Liver (tissue), 9 donors: Measurements from ENCODE around the gene CPNE5. TPM values are rescaled to one million over a fixed set of nuclear protein-coding genes. Genes with fewer than 3 reads are reported as not detected.

Source experiments
- DNase-seq: peaks from one replicate; pipeline ENCODE4 v3.0.0-alpha.2; 2017; ENCODE audit warnings: low spot score
- H3K27ac ChIP-seq, 2 donors: one replicate each; pipeline ENCODE4 v1.7.0; 2013; ENCODE audit warnings: inconsistent platforms in 2 of 2, low read length in 2 of 2, control low read depth in 1 of 2, low read depth in 1 of 2, mild to moderate bottlenecking in 1 of 2
- H3K27me3 ChIP-seq, 4 donors: one replicate each; pipeline versions ENCODE4 v1.6.1 to v1.7.0; 2013; ENCODE audit warnings: low read length in 3 of 4, inconsistent platforms in 1 of 4, mild to moderate bottlenecking in 1 of 4, moderate library complexity in 1 of 4; ENCODE audit not compliant: control insufficient read depth in 4 of 4, insufficient read depth in 4 of 4
- H3K36me3 ChIP-seq, 4 donors: one replicate each; pipeline versions ENCODE4 v1.6.1 to v1.7.0; 2013; ENCODE audit warnings: low read length in 3 of 4, mild to moderate bottlenecking in 3 of 4, low read depth in 1 of 4, moderate library complexity in 1 of 4; ENCODE audit not compliant: control insufficient read depth in 4 of 4, insufficient read depth in 3 of 4
- H3K4me1 ChIP-seq, 4 donors: one replicate each; pipeline versions ENCODE4 v1.6.1 to v1.7.0; 2013; ENCODE audit warnings: low read length in 3 of 4, mild to moderate bottlenecking in 3 of 4, moderate library complexity in 1 of 4; ENCODE audit not compliant: control insufficient read depth in 4 of 4, insufficient read depth in 4 of 4
- H3K4me3 ChIP-seq, 3 donors: one replicate each; pipeline versions ENCODE4 v1.6.1 to v1.7.0; 2013; ENCODE audit warnings: low read length in 3 of 3, control low read depth in 1 of 3, low read depth in 1 of 3, mild to moderate bottlenecking in 1 of 3
- H3K9ac ChIP-seq, 2 donors: one replicate each; pipeline ENCODE4 v1.7.0; 2013; ENCODE audit warnings: low read length in 2 of 2, mild to moderate bottlenecking in 2 of 2, moderate library complexity in 2 of 2, control low read depth in 1 of 2, low read depth in 1 of 2
- H3K9me3 ChIP-seq, 4 donors: one replicate each; pipeline versions ENCODE4 v1.6.1 to v1.7.0; 2013; ENCODE audit warnings: low read length in 3 of 4; ENCODE audit not compliant: control insufficient read depth in 4 of 4
- ATF3 ChIP-seq: IDR thresholded peaks from 2 replicates; pipeline ENCODE4 v1.6.1; 2016; ENCODE audit warnings: antibody characterized with exemption
- CTCF ChIP-seq: fragments of 150-350 bp; IDR thresholded peaks from 2 replicates; pipeline ENCODE4 v1.5.1; 2017; ENCODE audit warnings: improper control_type of control experiment, low read depth, low read length; ENCODE audit not compliant: missing input control
- EGR1 ChIP-seq, 2 donors: IDR thresholded peaks; 2 replicates each; pipeline ENCODE4 v1.6.1; 2016 to 2018; ENCODE audit warnings: antibody characterized with exemption in 2 of 2, low read depth in 2 of 2
- FOXA1 ChIP-seq: IDR thresholded peaks from 2 replicates; pipeline ENCODE4 v1.6.1; 2016; ENCODE audit warnings: antibody characterized with exemption
- FOXA2 ChIP-seq: IDR thresholded peaks from 2 replicates; pipeline ENCODE4 v1.6.1; 2016; ENCODE audit warnings: antibody characterized with exemption
- GABPA ChIP-seq, 2 donors: IDR thresholded peaks in 1 of 2; conservative IDR thresholded peaks in 1 of 2; 2 replicates each; pipeline ENCODE4 v1.6.1; 2016; ENCODE audit warnings: antibody characterized with exemption in 2 of 2, mild to moderate bottlenecking in 1 of 2, moderate library complexity in 1 of 2
- HNF4A ChIP-seq, 2 donors: conservative IDR thresholded peaks; 2 replicates each; pipeline ENCODE4 v1.6.1; 2016; ENCODE audit warnings: antibody characterized with exemption in 2 of 2, mild to moderate bottlenecking in 2 of 2
- HNF4G ChIP-seq: IDR thresholded peaks from 2 replicates; pipeline ENCODE4 v1.6.1; 2016; ENCODE audit warnings: antibody characterized with exemption
- JUND ChIP-seq, 2 donors: IDR thresholded peaks; 2 replicates each; pipeline ENCODE4 v1.6.1; 2016; ENCODE audit warnings: antibody characterized with exemption in 2 of 2
- MAX ChIP-seq: IDR thresholded peaks from 2 replicates; pipeline ENCODE4 v1.6.1; 2016; ENCODE audit warnings: antibody characterized with exemption
- NR2F2 ChIP-seq: IDR thresholded peaks from 2 replicates; pipeline ENCODE4 v1.6.1; 2016; ENCODE audit warnings: antibody characterized with exemption
- RAD21 ChIP-seq, 2 donors: IDR thresholded peaks; 2 replicates each; pipeline ENCODE4 v1.6.1; 2016; ENCODE audit warnings: antibody characterized with exemption in 2 of 2, mild to moderate bottlenecking in 2 of 2
- REST ChIP-seq: IDR thresholded peaks from 2 replicates; pipeline ENCODE4 v1.6.1; 2016; ENCODE audit warnings: antibody characterized with exemption, mild to moderate bottlenecking
- RXRA ChIP-seq, 2 donors: IDR thresholded peaks; 2 replicates each; pipeline ENCODE4 v1.6.1; 2017 to 2018; ENCODE audit warnings: antibody characterized with exemption in 2 of 2, mild to moderate bottlenecking in 1 of 2
- SP1 ChIP-seq: IDR thresholded peaks from 2 replicates; pipeline ENCODE4 v1.6.1; 2018; ENCODE audit warnings: antibody characterized with exemption, mild to moderate bottlenecking
- TAF1 ChIP-seq: conservative IDR thresholded peaks from 2 replicates; pipeline ENCODE4 v1.6.1; 2016; ENCODE audit warnings: antibody characterized with exemption, mild to moderate bottlenecking
- YY1 ChIP-seq: IDR thresholded peaks from 2 replicates; pipeline ENCODE4 v1.6.1; 2016; ENCODE audit warnings: antibody characterized with exemption, mild to moderate bottlenecking
- ZBTB33 ChIP-seq: IDR thresholded peaks from 2 replicates; pipeline ENCODE4 v1.6.1; 2016; ENCODE audit warnings: antibody characterized with exemption
- WGBS: extraction: QIAGEN DNeasy Blood & Tissue Kit; methylation state at CpG from one replicate; pipeline ENCODE4 v1.1.7; 2013; 5-methylcytosine and 5-hydroxymethylcytosine counted together
- polyA plus RNA-seq, 2 donors: library from polyadenylated mRNA; stranded (reverse) in 1 of 2; unstranded in 1 of 2; fragments of 200-250 nt in 1 of 2; fragments of >200 nt in 1 of 2; fragmentation: Nextera tagmentation in 1 of 2; extraction: Ambion mirVana in 1 of 2; gene quantifications; one replicate each; pipeline versions ENCODE4 v1.2.1 to v1.2.3, GENCODE V29; 2013 to 2015
- total RNA-seq, 2 donors: library from RNA; depleted of rRNA; stranded (reverse); fragments of >200 nt; gene quantifications; one replicate each; pipeline ENCODE4 v1.2.3, GENCODE V29; 2014
- donor health status: healthy.
- donor health status: healthy.
- donor health status: healthy.
- donor health status: healthy.
- donor health status: healthy.

CPNE5 gene
- total and polyA plus RNA-seq, 4 donors: 0.24 to 1.1 (median 0.44) TPM

GRCh38 chr6:36739947-36740817 lies 99.1 kb downstream of the CPNE5 start:
- Histone ChIP-seq H3K27ac (no peak overlapping the region), H3K4me1 (peaks cover 0 to 3% (median 0%) of the 10 kb centered on the region in 4 donors), H3K9me3 (no peaks in the 10 kb centered on the region), H3K27me3 (no peaks in the 10 kb centered on the region), H3K9ac (no peak overlapping the region), H3K36me3 (no peaks in the 10 kb centered on the region), H3K4me3 (no peak overlapping the region)
- no peak for DNase-seq
- TF ChIP-seq NR2F2: no peak
- TF ChIP-seq ATF3: no peak
- no peak for TF ChIP-seq EGR1 (IDR thresholded peaks at IDR 0.05; ENCODE audit: low read depth in 2 of 2)
- TF ChIP-seq YY1: no peak
- TF ChIP-seq CTCF: no peak
- no peak for TF ChIP-seq HNF4A (conservative IDR thresholded peaks at IDR 0.05)
- no peak for TF ChIP-seq ZBTB33
- WGBS: 85% methylated on average over 13 of the region's 13 CpGs

- no peak for TF ChIP-seq RAD21 (IDR thresholded peaks at IDR 0.05)
- no peak for TF ChIP-seq SP1
- TF ChIP-seq EGR1 (IDR thresholded peaks at IDR 0.05; ENCODE audit: low read depth in 2 of 2): no peak
- no peak for TF ChIP-seq TAF1
- no peak for TF ChIP-seq YY1
- no peak for TF ChIP-seq REST
- TF ChIP-seq GABPA (IDR thresholded peaks at IDR 0.05 in 1 of 2, conservative IDR thresholded peaks at IDR 0.05 in 1 of 2): no peak
- TF ChIP-seq ZBTB33: no peak
- no peak for TF ChIP-seq CTCF
- TF ChIP-seq NR2F2: no peak
- no peak for TF ChIP-seq ATF3
- no peak for TF ChIP-seq FOXA2
- no peak for TF ChIP-seq MAX
- no peak for TF ChIP-seq HNF4G
- TF ChIP-seq HNF4A (conservative IDR thresholded peaks at IDR 0.05): no peak
- no peak for TF ChIP-seq FOXA1
- no peak for TF ChIP-seq RXRA (IDR thresholded peaks at IDR 0.05)
- TF ChIP-seq JUND (IDR thresholded peaks at IDR 0.05): no peak
These were observed 101.1 kb downstream of the CPNE5 start for GRCh38 chr6:36738108-36738507.

More at GRCh38 chr6:36738108-36738507, 101.1 kb downstream of the CPNE5 start:
- H3K27me3 ChIP-seq: no peaks in the 10 kb centered on the region
- H3K4me1 ChIP-seq: peaks cover 0 to 3% (median 0%) of the 10 kb centered on the region in 4 donors
- H3K9ac ChIP-seq: no peak overlapping the region
- 97% methylated on average over 1 of the region's 1 CpG for WGBS
- no peaks in the 10 kb centered on the region for H3K9me3 ChIP-seq
- DNase-seq: no peak
- no peak overlapping the region for H3K4me3 ChIP-seq
- no peaks in the 10 kb centered on the region for H3K36me3 ChIP-seq
- H3K27ac ChIP-seq: no peak overlapping the region
